ENCODE results near the gene HMMR. TPM values are rescaled to one million over a fixed set of nuclear protein-coding genes. Genes with fewer than 3 reads are reported as not detected.

The HMMR gene
- total RNA-seq, 2 donors from 2014 or later = 0.14 to 0.32 TPM

Other genes starting within 250 kb of the HMMR start
- 100 to 1,000 TPM in 1 of 2 donors, 10 to 100 TPM in 1; 85.6 to 101 TPM for gene CCNG1, start 23.0 kb upstream of the HMMR start, total RNA-seq
- 10 to 100 TPM; 17.8 to 21.6 TPM for gene NUDCD2, start 530 bp upstream of the HMMR start, total RNA-seq
- gene MAT2B, start 45.0 kb downstream of the HMMR start, total RNA-seq = 10 to 100 TPM; 34.7 to 37.6 TPM